ENCODE results near the gene DKK3.

DKK3 gene

GRCh38 chr11:12007769-12008737, at the start of gene DKK3:
Gene DKK3, minus strand, starts transcription at chr11:12008626. Its CDS starts 44 bp downstream, at chr11:12008582.
- Mint-ChIP-seq H3K27ac (no peak within 1 kb of the TSS), H3K27me3 (ENCODE audit: low read depth) (peaks cover 82% of the 10 kb centered on the region), H3K36me3 (ENCODE audit: low read depth) (no peaks in the 10 kb centered on the region), H3K9me3 (no peaks in the 10 kb centered on the region), H3K4me3 (peak within 1 kb of the TSS; percentile 63), H3K4me1 (ENCODE audit: low read depth) (no peaks in the 10 kb centered on the region)
- DNase-seq (ENCODE audit: low spot score): no peak

- Mint-ChIP-seq H3K27ac (no peak overlapping the region), H3K4me3 (no peak overlapping the region), H3K4me1 (ENCODE audit: low read depth) (peaks cover 11% of the 10 kb centered on the region), H3K9me3 (no peaks in the 10 kb centered on the region), H3K36me3 (ENCODE audit: low read depth) (no peaks in the 10 kb centered on the region), H3K27me3 (ENCODE audit: low read depth) (no peaks in the 10 kb centered on the region)
- DNase-seq (ENCODE audit: low spot score): no peak
Measured at GRCh38 chr11:12057299-12057980, 49.0 kb upstream of the DKK3 start.

DNA sequence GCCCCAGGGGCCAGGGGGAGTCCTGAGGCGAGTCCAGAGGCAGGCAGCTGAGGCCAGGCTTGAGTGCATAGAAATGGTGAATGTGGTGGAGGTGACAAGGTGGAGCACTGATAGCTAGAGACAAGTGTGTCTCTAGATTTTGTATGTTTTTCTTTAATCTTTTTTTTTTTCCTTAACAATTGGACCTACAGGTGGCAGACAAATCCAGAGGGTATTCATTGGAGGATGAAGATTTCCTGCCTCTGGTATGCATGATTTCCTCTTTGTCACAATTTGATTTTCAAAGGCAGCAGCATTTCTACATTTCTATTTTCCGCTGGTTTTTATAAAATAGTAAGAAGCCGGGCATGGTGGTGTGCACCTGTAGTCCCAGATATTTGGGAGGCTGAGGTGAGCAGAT, 47.7 kb upstream of the DKK3 start:
- Mint-ChIP-seq H3K36me3 (ENCODE audit: low read depth) (no peaks in the 10 kb centered on the region), H3K4me1 (ENCODE audit: low read depth) (peaks cover 8% of the 10 kb centered on the region), H3K4me3 (no peak overlapping the region), H3K9me3 (no peaks in the 10 kb centered on the region), H3K27ac (no peak overlapping the region), H3K27me3 (ENCODE audit: low read depth) (no peaks in the 10 kb centered on the region)
- DNase-seq (ENCODE audit: low spot score): no peak

GRCh38 chr11:12053606-12054361, 45.4 kb upstream of the DKK3 start:
- H3K4me3 Mint-ChIP-seq: no peak overlapping the region
- H3K4me1 Mint-ChIP-seq (ENCODE audit: low read depth): peaks cover 11% of the 10 kb centered on the region
- no peaks in the 10 kb centered on the region for H3K36me3 Mint-ChIP-seq (ENCODE audit: low read depth)
- no peaks in the 10 kb centered on the region for H3K27me3 Mint-ChIP-seq (ENCODE audit: low read depth)
- no peak for DNase-seq (ENCODE audit: low spot score)
- H3K27ac Mint-ChIP-seq: no peak overlapping the region
- H3K9me3 Mint-ChIP-seq: no peaks in the 10 kb centered on the region

DNA sequence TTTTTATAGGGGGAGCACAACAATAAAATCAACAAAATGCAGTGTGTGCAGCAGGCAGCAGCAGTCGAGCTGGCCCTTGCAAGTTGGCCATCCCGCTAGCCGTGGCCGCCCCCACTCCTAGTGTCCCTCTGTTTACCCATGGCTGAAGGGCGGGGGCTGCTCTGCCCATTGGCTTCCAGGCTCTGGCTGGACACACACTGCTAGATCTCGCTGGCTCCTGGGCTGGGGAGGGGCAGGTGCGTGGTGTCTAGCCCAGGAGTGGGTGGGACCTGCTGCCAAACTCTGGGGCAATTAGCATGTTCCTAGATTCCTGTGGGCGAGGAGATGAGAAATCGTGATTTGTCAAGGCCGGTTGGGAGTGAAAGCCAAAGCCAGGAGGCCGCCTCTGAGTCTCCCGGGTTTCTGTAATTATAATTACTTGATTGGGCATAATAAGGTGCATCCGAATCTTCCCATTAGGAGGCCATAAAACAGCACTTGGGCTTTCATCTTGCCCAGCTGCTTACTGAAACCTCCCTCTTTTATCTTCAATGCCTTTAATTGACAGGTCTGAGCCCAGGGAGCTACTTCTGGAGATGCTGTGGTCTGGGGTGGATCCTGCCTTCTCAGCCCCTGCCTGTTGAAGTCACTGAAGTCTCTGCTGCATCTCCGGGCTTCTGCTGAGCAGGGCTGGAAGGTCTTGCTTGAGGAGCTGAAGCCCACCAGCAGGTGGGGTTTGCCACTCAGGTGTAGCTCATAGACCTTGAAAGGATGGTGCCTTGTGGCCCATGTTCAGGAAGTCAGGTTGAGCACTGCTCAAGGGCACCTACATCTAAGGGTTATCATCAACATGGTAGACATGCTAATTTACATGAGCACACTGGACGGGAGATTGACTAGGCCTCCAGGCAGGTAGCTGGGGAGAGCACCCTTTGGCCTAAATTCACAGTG, 44.5 kb upstream of the DKK3 start:
- Mint-ChIP-seq H3K27ac (no peak overlapping the region), H3K36me3 (ENCODE audit: low read depth) (no peaks in the 10 kb centered on the region), H3K9me3 (no peaks in the 10 kb centered on the region), H3K4me3 (no peak overlapping the region), H3K4me1 (ENCODE audit: low read depth) (peaks cover 11% of the 10 kb centered on the region), H3K27me3 (ENCODE audit: low read depth) (no peaks in the 10 kb centered on the region)
- no peak for DNase-seq (ENCODE audit: low spot score)

DNA sequence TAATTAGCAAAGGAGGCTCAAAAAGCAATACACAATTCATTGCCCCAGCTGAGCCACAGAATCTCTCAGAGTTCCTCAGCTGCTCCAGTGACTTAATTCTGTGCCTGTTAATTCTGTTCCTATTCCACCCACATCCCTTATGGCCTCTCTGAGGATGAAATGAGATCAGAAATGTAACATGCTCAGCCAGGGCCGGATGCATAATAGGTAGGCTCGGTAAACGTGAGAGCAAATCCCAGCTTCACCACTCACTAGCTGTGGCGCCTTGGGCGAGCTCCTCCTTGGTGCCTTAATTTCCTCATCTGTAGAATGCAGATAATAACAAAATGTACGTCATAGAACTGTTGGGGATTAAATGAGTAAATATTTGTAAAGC, 42.8 kb upstream of the DKK3 start:
- no peak overlapping the region for H3K4me3 Mint-ChIP-seq
- H3K4me1 Mint-ChIP-seq (ENCODE audit: low read depth): peaks cover 18% of the 10 kb centered on the region
- H3K27ac Mint-ChIP-seq: no peak overlapping the region
- no peaks in the 10 kb centered on the region for H3K9me3 Mint-ChIP-seq
- DNase-seq (ENCODE audit: low spot score): no peak
- H3K27me3 Mint-ChIP-seq (ENCODE audit: low read depth): no peaks in the 10 kb centered on the region
- H3K36me3 Mint-ChIP-seq (ENCODE audit: low read depth): no peaks in the 10 kb centered on the region

GRCh38 chr11:12050470-12051286, 42.3 kb upstream of the DKK3 start:
- Mint-ChIP-seq H3K4me3 (no peak overlapping the region), H3K27me3 (ENCODE audit: low read depth) (peaks cover 3% of the 10 kb centered on the region), H3K36me3 (ENCODE audit: low read depth) (no peaks in the 10 kb centered on the region), H3K9me3 (no peaks in the 10 kb centered on the region), H3K27ac (no peak overlapping the region), H3K4me1 (ENCODE audit: low read depth) (peaks cover 17% of the 10 kb centered on the region)
- no peak for DNase-seq (ENCODE audit: low spot score)

GRCh38 chr11:12048936-12049790, 40.7 kb upstream of the DKK3 start:
- Mint-ChIP-seq H3K36me3 (ENCODE audit: low read depth) (no peaks in the 10 kb centered on the region), H3K4me3 (no peak overlapping the region), H3K27me3 (ENCODE audit: low read depth) (peaks cover 3% of the 10 kb centered on the region), H3K27ac (peak overlapping the region; percentile 47), H3K9me3 (no peaks in the 10 kb centered on the region), H3K4me1 (ENCODE audit: low read depth) (peaks cover 15% of the 10 kb centered on the region)
- DNase-seq (ENCODE audit: low spot score): no peak

GRCh38 chr11:12046636-12047236, 38.3 kb upstream of the DKK3 start:
- H3K27me3 Mint-ChIP-seq (ENCODE audit: low read depth): peaks cover 5% of the 10 kb centered on the region
- H3K27ac Mint-ChIP-seq: peak overlapping the region; percentile 76
- H3K4me3 Mint-ChIP-seq: no peak overlapping the region
- no peaks in the 10 kb centered on the region for H3K9me3 Mint-ChIP-seq
- H3K4me1 Mint-ChIP-seq (ENCODE audit: low read depth): peaks cover 11% of the 10 kb centered on the region
- no peaks in the 10 kb centered on the region for H3K36me3 Mint-ChIP-seq (ENCODE audit: low read depth)
- DNase-seq (ENCODE audit: low spot score): no peak

DNA sequence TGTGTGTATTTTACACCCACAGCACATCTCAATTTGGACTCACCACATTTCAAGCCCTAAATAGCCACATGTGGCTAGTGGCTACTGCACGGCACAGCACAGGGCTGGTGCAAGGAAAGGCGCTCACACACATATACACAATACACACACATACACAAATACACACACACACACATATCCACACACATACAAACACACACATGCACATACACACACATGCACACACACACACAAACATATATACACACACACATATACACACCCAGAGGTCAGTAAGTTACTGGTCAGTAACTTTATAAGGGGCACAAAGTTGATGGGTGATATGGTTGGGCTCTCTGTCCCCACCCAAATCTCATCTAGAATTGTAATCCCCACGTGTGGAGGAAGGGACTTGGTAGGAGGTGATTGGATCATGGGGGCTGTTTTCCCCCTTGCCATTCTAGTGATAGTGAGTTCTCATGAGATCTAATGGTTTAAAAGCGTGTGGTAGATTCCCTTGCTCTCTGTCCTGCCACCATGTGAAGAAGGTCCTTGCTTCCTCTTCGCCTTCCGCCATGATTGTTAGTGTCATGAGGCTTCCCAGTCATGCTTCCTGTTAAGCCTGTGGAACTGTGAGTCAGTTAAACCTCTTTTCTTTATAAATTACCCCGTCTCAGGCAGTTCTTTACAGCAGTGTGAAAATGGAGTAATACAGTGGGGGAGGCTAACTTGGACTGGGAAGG, 37.6 kb upstream of the DKK3 start:
- Mint-ChIP-seq H3K27ac (no peak overlapping the region), H3K9me3 (no peaks in the 10 kb centered on the region), H3K36me3 (ENCODE audit: low read depth) (no peaks in the 10 kb centered on the region), H3K27me3 (ENCODE audit: low read depth) (peaks cover 5% of the 10 kb centered on the region), H3K4me1 (ENCODE audit: low read depth) (peaks cover 11% of the 10 kb centered on the region), H3K4me3 (no peak overlapping the region)
- DNase-seq (ENCODE audit: low spot score): no peak

GRCh38 chr11:12044799-12045198, 36.4 kb upstream of the DKK3 start:
- no peak for DNase-seq (ENCODE audit: low spot score)
- Mint-ChIP-seq H3K36me3 (ENCODE audit: low read depth) (no peaks in the 10 kb centered on the region), H3K4me3 (no peak overlapping the region), H3K4me1 (ENCODE audit: low read depth) (peaks cover 11% of the 10 kb centered on the region), H3K9me3 (no peaks in the 10 kb centered on the region), H3K27me3 (ENCODE audit: low read depth) (peaks cover 5% of the 10 kb centered on the region), H3K27ac (no peak overlapping the region)
